Umbilical cord (tissue), 1 donor: ENCODE measurements around the gene SLC51A. TPM values are rescaled to one million over a fixed set of nuclear protein-coding genes. Genes with fewer than 3 reads are reported as not detected.

ENCODE experiments used
- total RNA-seq: library from RNA; depleted of rRNA; stranded (reverse); fragments of >200 nt; gene quantifications from one replicate; pipeline ENCODE4 v1.2.3, GENCODE V29; 2014; ENCODE audit warnings: low replicate concordance; ENCODE audit not compliant: insufficient read depth

The SLC51A gene
- total RNA-seq, 1 donor from 2014 or later = 7.9 TPM

Other genes with a start within 250 kb of the SLC51A start
- 136 TPM for gene TFRC, start 134.4 kb upstream of the SLC51A start, total RNA-seq
- gene ZDHHC19, start 5.1 kb upstream of the SLC51A start, total RNA-seq = 6.7 TPM
- gene PCYT1A, start 71.2 kb downstream of the SLC51A start, total RNA-seq = 59.5 TPM
- 17.3 TPM for gene DYNLT2B, start 101.7 kb downstream of the SLC51A start, total RNA-seq
- gene TM4SF19, start 121.9 kb downstream of the SLC51A start, total RNA-seq = not detected
- 18.8 TPM for gene UBXN7, start 215.9 kb downstream of the SLC51A start, total RNA-seq